C1 segment of cervical spinal cord (tissue), 14 donors: Measurements from ENCODE around the gene DCTN4.
"Not testable (repeated sequence)": the region's sequence is repeated elsewhere in the genome, so short reads cannot be mapped to it uniquely, and the experiment has no call there.

ENCODE experiments used
- DNase-seq, 14 donors: peaks; one replicate each; lab custom pipeline; 2025; lab: John Stamatoyannopoulos, UW

Gene DCTN4

GRCh38 chr5:150778517-150779396 is 19.9 kb upstream of the DCTN4 start, which contains the start of gene SMIM3:
SMIM3 (plus strand) TSS chr5:150778757; CDS start chr5:150795441, 16,684 bp downstream.
- DNase-seq, result peak in 9 of 14 donors; percentile 20 to 76 (median 40)

- no peak for DNase-seq
Observed at GRCh38 chr5:150778088-150778516, 19.3 kb upstream of the DCTN4 start.

DNA sequence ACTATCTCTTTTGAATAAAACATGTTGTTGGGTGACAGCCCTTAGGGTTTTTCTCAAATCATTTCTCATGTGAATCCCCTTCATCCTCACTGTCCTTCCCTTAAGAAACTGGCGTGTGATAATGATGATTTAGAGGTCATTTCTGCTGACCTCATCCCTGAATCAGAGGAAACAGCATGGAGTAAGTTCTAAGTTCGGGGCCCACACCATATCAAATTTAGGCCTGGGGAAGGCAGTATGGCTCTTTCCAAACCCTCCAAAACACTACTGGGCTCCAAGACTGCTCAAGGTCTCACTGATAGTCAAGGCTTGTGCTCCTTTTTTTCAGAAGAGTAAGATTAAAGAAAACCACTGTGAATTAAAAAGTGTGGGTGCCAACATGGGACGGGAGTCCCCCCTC is 18.9 kb upstream of the DCTN4 start:
- no peak for DNase-seq

- no peak for DNase-seq
Observed at GRCh38 chr5:150774145-150774544, 15.3 kb upstream of the DCTN4 start.

- DNase-seq, result no peak
Observed at GRCh38 chr5:150771034-150771795, 12.4 kb upstream of the DCTN4 start.

GRCh38 chr5:150766251-150766650 is 7.4 kb upstream of the DCTN4 start:
- DNase-seq, result no peak

GRCh38 chr5:150765799-150766169 is 7.0 kb upstream of the DCTN4 start:
- no peak for DNase-seq

DNA sequence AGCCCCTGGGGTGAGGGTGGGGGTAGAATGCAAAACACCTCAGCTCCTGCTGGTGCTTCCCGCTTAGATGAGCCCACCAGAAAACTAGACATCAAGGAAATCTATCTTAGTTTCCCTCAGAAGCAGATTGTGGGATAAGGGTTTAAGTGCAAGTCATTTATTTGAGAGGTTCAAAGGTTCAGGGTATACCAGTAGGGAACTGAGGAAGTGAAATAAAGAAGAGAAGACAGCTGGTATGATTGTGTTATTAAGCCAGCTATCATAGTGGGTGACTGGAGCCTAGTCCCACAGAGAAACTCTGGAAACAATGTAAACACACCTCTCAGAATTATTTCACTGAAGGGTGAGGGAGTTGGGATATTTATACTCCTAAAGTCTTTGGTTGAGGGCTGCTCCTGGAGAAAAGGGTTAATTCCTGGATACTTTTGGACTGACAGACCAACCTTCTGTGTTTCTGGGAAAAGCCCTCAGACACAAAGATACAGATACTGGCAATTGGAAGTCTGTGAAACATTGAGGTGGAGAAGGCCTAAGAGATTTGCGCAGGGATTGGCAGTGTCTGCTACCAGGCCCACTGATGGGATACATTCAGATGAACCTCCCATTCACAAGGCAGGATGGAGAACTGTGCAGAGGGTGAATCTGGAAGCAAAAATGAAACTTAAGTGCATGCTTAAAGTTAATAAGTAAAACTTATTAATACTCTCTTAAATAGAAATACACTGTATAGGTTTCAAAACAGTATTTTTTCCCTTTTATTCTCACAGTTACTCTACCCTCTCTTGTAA is 6.4 kb upstream of the DCTN4 start:
- DNase-seq, result no peak

- DNase-seq, result no peak
Observed at GRCh38 chr5:150764530-150764929, 5.7 kb upstream of the DCTN4 start.

DNA sequence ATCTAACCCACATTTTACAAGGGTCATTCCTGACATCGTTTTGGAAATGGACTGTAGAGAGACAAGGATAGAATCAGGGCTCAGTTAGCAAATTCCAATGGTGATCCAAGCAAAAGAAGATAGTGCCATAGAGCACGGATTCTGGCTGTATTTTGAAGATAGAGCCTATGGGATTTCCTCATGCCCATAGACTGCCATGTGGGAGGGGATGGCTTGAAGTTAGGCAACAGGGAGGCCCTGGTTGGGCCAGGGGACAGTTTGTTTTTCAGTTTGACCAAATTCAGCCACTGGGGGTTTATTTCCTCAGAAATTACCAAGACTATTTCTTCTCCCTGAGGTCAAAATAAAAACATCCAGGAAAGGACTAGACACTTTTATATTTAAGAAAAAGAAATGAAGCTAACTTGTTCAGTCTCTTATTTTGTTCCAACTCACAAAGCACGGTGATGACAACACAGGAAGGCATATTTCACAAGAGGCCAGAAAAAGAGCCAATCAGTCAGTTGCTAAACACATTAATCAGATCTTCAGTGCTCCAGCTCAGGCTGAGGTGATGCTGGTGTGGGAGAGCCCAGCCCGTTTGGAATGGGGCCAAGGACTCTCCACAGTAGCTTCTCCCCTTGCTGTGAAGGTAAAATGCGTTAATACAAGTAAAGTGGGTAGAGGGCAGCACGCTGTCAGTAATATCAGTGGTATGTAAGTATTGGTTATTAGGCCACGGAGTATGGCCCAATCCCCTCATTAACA is 4.4 kb upstream of the DCTN4 start:
- DNase-seq, result peak in 1 of 14 donors; percentile 6

- DNase-seq, result no peak
Observed at GRCh38 chr5:150762211-150762610, 3.4 kb upstream of the DCTN4 start.

GRCh38 chr5:150759334-150759583 is 442 bp upstream of the DCTN4 start:
- DNase-seq, result no peak

GRCh38 chr5:150758203-150758530 is 650 bp downstream of the DCTN4 start:
- DNase-seq, result no peak

- no peak for DNase-seq
Observed at GRCh38 chr5:150757087-150757649, 1.6 kb downstream of the DCTN4 start.

DNA sequence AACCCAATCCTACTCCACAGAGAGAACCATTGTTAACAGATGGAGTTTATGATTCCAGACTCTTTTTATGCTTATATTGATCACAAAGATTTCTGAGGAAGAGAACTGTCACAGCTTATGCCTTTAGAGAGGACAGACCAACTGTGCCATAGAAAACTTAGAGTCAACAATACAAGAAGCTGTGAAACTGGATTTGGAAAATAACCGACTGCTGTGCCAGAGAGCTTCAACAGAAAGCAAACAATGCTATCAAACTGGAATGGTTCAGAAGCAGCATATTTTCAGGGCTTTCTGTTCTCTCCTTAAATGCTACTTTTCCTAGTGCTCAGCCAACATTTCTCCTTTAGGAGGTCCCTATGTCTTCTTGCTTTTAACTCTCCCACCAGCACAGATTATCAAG is 5.0 kb downstream of the DCTN4 start:
- DNase-seq, result no peak

DNA sequence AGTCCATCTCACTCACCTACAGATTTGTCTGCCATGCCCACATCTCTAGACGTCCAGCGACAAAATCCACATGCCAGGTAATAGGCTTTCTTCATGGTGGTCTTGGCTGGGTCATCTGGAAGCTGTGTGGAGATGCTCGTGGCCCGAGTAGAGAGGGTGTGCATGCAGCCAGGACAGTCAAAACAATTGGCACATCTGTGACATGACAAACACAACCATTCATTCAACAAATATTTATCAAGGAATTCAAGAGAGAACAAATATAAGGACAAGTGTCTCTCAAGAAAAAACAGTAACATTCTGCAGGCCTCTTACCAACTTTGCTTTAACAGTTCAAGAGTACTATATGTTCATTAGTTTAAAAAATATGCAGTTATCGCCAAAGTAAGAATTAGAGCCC is 5.4 kb downstream of the DCTN4 start:
- DNase-seq, result no peak

GRCh38 chr5:150751096-150751891 is 7.5 kb downstream of the DCTN4 start:
- no peak for DNase-seq

GRCh38 chr5:150750469-150750868 is 8.3 kb downstream of the DCTN4 start:
- no peak for DNase-seq

DNA sequence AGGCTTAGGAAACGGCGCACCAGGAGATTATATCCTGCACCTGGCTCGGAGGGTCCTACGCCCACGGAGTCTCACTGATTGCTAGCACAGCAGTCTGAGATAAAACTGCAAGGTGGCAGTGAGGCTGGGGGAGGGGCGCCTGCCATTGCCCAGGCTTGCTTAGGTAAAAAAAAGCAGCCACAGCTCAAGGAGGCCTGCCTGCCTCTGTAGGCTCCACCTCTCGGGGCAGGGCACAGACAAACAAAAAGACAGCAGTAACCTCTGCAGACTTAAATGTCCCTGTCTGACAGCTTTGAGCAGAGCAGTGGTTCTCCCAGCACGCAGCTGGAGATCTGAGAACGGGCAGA is 15.7 kb downstream of the DCTN4 start:
- DNase-seq, result not testable (repeated sequence)

- not testable (repeated sequence) for DNase-seq
Observed at GRCh38 chr5:150742455-150743141, 16.2 kb downstream of the DCTN4 start.
